ENCODE results near the gene LPP.

Gene LPP

GRCh38 chr3:188449421-188449820 lies 295.5 kb downstream of the LPP start:
- FAIRE-seq (no peak), DNase-seq (ENCODE audit: insufficient read length) (no peak)
- TF ChIP-seq POLR2AphosphoS5 (IDR thresholded peaks at IDR 0.05; ENCODE audit: low read depth, low read length) (no peak), POLR2A (IDR thresholded peaks at IDR 0.05; ENCODE audit: low read depth, low read length) (no peak), TAF1 (IDR thresholded peaks at IDR 0.05; ENCODE audit: borderline replicate concordance, low read depth, low read length) (no peak)

GRCh38 chr3:188452158-188452772 lies 298.3 kb downstream of the LPP start:
- DNase-seq (ENCODE audit: insufficient read length) (no peak), FAIRE-seq (no peak)
- TF ChIP-seq TAF1 (IDR thresholded peaks at IDR 0.05; ENCODE audit: borderline replicate concordance, low read depth, low read length) (no peak), POLR2A (IDR thresholded peaks at IDR 0.05; ENCODE audit: low read depth, low read length) (no peak), POLR2AphosphoS5 (IDR thresholded peaks at IDR 0.05; ENCODE audit: low read depth, low read length) (no peak)

GRCh38 chr3:188453431-188454384 lies 299.8 kb downstream of the LPP start:
- TF ChIP-seq POLR2A (IDR thresholded peaks at IDR 0.05; ENCODE audit: low read depth, low read length), result no peak
- no peak for TF ChIP-seq POLR2AphosphoS5 (IDR thresholded peaks at IDR 0.05; ENCODE audit: low read depth, low read length)
- no peak for TF ChIP-seq TAF1 (IDR thresholded peaks at IDR 0.05; ENCODE audit: borderline replicate concordance, low read depth, low read length)
- DNase-seq (ENCODE audit: insufficient read length) (no peak), FAIRE-seq (no peak)

GRCh38 chr3:188455748-188456147 lies 301.8 kb downstream of the LPP start:
- FAIRE-seq, result no peak
- DNase-seq (ENCODE audit: insufficient read length), result no peak
- no peak for TF ChIP-seq POLR2AphosphoS5 (IDR thresholded peaks at IDR 0.05; ENCODE audit: low read depth, low read length)
- TF ChIP-seq POLR2A (IDR thresholded peaks at IDR 0.05; ENCODE audit: low read depth, low read length), result no peak
- no peak for TF ChIP-seq TAF1 (IDR thresholded peaks at IDR 0.05; ENCODE audit: borderline replicate concordance, low read depth, low read length)

GRCh38 chr3:188458756-188459155 lies 304.8 kb downstream of the LPP start:
- no peak for FAIRE-seq
- no peak for DNase-seq (ENCODE audit: insufficient read length)
- TF ChIP-seq POLR2AphosphoS5 (IDR thresholded peaks at IDR 0.05; ENCODE audit: low read depth, low read length) (no peak), POLR2A (IDR thresholded peaks at IDR 0.05; ENCODE audit: low read depth, low read length) (no peak), TAF1 (IDR thresholded peaks at IDR 0.05; ENCODE audit: borderline replicate concordance, low read depth, low read length) (no peak)

DNA sequence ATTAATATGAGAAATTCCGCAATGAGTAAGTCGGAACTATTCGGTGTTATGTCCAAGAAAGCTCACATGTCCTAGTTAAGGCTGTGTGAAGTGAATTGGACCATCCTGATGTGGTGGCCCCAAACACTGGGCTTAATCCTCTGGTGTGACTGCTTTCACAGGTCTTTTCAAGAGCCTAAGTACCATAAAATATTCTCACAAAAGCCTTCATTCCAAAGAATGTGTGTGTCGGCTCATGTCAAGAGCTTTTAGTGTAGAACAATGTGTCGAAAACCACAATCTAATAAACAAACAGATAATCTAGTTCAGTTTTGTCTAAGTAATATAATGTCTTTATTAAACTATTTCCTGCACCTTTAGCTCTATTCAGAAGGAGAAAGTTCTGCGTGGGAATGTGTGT lies 311.4 kb downstream of the LPP start:
- DNase-seq (ENCODE audit: insufficient read length) (no peak), FAIRE-seq (no peak)
- no peak for TF ChIP-seq POLR2AphosphoS5 (IDR thresholded peaks at IDR 0.05; ENCODE audit: low read depth, low read length)
- TF ChIP-seq TAF1 (IDR thresholded peaks at IDR 0.05; ENCODE audit: borderline replicate concordance, low read depth, low read length), result no peak
- TF ChIP-seq POLR2A (IDR thresholded peaks at IDR 0.05; ENCODE audit: low read depth, low read length), result no peak

- TF ChIP-seq POLR2A (IDR thresholded peaks at IDR 0.05; ENCODE audit: low read depth, low read length) (no peak), TAF1 (IDR thresholded peaks at IDR 0.05; ENCODE audit: borderline replicate concordance, low read depth, low read length) (no peak), POLR2AphosphoS5 (IDR thresholded peaks at IDR 0.05; ENCODE audit: low read depth, low read length) (no peak)
- FAIRE-seq (no peak), DNase-seq (ENCODE audit: insufficient read length) (no peak)
Observed at GRCh38 chr3:188468196-188468595, 314.2 kb downstream of the LPP start.

GRCh38 chr3:188468662-188469061 lies 314.7 kb downstream of the LPP start:
- no peak for FAIRE-seq
- DNase-seq (ENCODE audit: insufficient read length), result no peak
- no peak for TF ChIP-seq TAF1 (IDR thresholded peaks at IDR 0.05; ENCODE audit: borderline replicate concordance, low read depth, low read length)
- no peak for TF ChIP-seq POLR2A (IDR thresholded peaks at IDR 0.05; ENCODE audit: low read depth, low read length)
- no peak for TF ChIP-seq POLR2AphosphoS5 (IDR thresholded peaks at IDR 0.05; ENCODE audit: low read depth, low read length)

- FAIRE-seq (no peak), DNase-seq (ENCODE audit: insufficient read length) (no peak)
- TF ChIP-seq TAF1 (IDR thresholded peaks at IDR 0.05; ENCODE audit: borderline replicate concordance, low read depth, low read length), result no peak
- no peak for TF ChIP-seq POLR2AphosphoS5 (IDR thresholded peaks at IDR 0.05; ENCODE audit: low read depth, low read length)
- TF ChIP-seq POLR2A (IDR thresholded peaks at IDR 0.05; ENCODE audit: low read depth, low read length), result no peak
Observed at GRCh38 chr3:188469228-188469885, 315.4 kb downstream of the LPP start.

GRCh38 chr3:188470508-188471130 lies 316.7 kb downstream of the LPP start:
- TF ChIP-seq POLR2AphosphoS5 (IDR thresholded peaks at IDR 0.05; ENCODE audit: low read depth, low read length), result no peak
- no peak for TF ChIP-seq POLR2A (IDR thresholded peaks at IDR 0.05; ENCODE audit: low read depth, low read length)
- no peak for TF ChIP-seq TAF1 (IDR thresholded peaks at IDR 0.05; ENCODE audit: borderline replicate concordance, low read depth, low read length)
- DNase-seq (ENCODE audit: insufficient read length), result no peak
- FAIRE-seq, result no peak

- TF ChIP-seq TAF1 (IDR thresholded peaks at IDR 0.05; ENCODE audit: borderline replicate concordance, low read depth, low read length) (no peak), POLR2AphosphoS5 (IDR thresholded peaks at IDR 0.05; ENCODE audit: low read depth, low read length) (no peak), POLR2A (IDR thresholded peaks at IDR 0.05; ENCODE audit: low read depth, low read length) (no peak)
- DNase-seq (ENCODE audit: insufficient read length), result no peak
- FAIRE-seq, result no peak
Observed at GRCh38 chr3:188471723-188472122, 317.8 kb downstream of the LPP start.
